ENCODE measurements around the gene MELTF.

- TF ChIP-seq CTCF (IDR thresholded peaks at IDR 0.05) (no peak), POLR2A (IDR thresholded peaks at IDR 0.05) (no peak)
Measured at GRCh38 chr3:196996454-196997265, 33.0 kb downstream of the MELTF start.

Data from right lobe of liver (tissue), 4 donors.